SKM-1 treated with dmso at 0.1 percent for 144 hours (cell line): ENCODE measurements around the gene RASL10B.
"Not testable (repeated sequence)": the region's sequence is repeated elsewhere in the genome, so short reads cannot be mapped to it uniquely, and the experiment has no call there.

Source experiments
- DNase-seq: peaks from one replicate; lab custom pipeline; 2025; ENCODE audit not compliant: unreplicated experiment; lab: John Stamatoyannopoulos, UW

RASL10B gene, protein sequence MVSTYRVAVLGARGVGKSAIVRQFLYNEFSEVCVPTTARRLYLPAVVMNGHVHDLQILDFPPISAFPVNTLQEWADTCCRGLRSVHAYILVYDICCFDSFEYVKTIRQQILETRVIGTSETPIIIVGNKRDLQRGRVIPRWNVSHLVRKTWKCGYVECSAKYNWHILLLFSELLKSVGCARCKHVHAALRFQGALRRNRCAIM

DNA sequence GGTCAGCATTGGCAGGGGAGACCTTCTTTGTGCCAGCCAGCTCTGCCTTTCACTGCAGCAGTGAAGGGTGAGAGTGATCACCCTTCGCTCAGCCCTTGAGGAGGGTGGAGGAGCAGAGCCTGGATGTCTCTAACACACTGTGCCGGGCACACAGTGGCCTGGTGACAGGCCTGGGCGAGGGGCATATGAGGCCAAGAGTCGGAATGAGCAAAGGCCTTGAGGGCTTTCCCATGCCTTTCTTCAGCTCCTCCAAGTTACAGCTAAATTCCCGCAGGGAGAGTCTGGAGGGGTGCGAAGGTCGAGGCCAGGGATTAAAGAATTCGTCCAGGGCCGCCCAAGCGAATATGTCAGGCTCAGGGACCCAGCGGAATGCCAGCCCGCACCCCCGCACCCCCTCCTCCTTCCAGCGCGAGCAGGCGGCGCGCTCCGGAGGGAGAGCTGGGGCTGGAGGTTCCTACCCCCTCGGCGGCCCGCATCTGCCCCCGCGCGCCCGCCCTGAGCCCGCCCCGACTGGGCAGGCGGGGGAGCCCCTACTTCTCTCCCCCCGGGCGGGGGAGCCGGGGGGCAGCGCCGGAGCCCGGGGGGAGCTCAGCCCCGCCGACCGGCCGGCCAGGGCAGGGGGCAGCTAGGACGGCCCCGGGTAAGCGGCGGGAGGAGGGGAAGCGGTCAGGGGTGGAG lies at the start of gene RASL10B:
Gene RASL10B (plus strand): TSS at position 401 of the 678 bp plus-strand sequence. CDS start 3,546 bp downstream, outside the sequence.
- DNase-seq = no peak

DNA sequence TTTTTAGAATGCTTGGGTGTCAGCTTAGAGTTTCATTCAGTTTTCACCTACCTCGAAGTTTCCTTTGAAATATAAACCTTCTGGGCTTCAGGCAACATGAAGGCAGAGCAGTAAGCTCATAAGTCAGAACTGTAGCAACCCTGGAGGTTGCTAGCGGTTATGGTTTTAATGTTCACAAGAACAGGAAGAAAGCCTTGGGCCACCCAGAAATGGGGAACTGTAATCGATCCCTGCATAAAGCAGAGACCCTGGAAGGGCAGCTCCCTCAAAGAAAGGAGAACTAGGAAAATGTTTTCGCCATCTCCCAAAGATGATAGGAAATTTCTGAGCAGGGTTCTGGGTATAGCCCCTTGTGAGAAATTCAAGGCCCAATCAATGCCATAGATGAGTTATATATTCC lies 47.8 kb upstream of the RASL10B start:
- DNase-seq = peak; percentile 76

DNA sequence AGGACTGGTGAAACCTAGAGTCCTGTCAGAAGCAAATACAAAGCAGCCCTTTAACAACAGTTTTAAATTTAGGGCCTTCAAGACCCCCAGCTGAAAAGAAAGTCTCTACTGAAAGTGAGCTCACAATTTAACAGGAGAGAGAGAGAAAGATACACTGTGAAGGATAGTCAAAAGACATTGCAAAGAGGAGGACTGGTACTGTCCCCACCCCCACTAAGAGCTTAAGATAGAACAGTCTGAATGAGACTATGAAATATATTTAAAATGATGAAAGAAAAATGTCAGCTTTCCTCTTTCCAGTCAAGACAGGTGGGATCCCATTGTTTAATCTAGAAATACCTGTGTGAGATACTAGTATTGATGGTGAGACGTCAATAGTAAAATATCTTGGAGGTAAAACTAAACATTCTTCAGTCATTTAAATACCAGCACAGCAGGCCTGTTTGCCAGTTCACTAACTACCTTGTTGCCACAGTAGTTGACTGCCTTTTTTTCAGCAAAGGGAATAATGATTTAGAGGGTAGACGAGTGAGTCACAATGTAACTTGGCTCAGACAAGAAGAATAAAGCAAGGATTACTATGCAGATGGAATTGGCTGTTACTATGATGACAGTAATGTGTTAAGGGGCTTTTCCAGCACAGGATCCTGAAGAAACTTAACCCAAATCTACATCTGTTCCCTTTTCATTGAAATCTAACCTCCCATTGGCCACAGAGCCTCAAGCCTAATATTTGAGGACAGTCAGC lies 47.2 kb upstream of the RASL10B start:
- no peak for DNase-seq

DNA sequence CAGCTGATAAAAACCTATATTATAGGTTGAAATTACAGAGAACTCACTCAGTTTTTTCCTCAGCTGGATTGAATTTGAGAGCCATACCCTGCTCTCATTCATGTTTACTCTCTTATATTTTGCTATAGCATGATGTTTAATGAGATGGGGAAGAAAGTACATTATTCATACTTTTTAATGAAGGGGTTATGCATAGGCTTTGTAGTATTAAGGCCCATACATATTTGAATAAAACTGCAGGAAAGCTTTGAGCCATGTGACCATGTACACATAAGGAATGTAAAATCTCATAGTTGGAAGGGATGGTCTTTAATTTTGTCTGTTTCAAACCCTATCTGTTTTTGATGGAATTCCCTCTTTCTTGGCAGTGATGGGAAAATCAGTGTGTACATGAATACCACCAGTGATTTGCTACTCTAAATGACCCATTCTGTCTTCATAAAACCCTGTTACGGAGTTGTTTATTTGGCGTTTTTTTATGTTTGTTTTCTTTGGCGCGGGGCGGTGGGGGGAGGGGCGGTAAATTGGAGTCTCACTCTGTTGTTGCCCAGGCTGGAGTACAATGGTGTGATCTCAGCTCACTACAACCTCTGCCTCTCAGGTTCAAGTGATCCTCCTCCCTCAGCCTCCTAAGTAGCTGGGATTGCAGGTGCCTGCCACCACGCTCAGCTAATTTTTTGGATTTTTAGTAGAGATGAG lies 38.8 kb upstream of the RASL10B start:
- no peak for DNase-seq

DNA sequence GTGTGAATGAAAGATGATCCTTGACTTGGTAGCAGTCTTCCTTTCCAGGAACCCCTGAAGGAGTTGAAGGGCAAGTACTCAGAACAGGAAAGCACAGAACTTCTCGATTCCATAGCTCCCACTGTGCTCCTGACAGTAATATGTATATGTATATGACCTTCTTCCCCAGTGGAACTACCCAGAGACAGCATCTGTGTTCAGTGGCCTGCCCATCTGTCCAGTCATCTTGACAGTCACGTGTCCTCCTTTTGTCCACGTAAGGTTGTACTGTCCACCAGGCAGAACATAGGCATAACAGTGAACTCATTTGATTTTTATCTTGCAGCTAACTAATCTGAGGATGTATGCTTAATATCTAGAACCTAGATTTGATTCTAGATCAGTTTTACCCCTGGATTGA lies 37.8 kb upstream of the RASL10B start:
- no peak for DNase-seq

DNA sequence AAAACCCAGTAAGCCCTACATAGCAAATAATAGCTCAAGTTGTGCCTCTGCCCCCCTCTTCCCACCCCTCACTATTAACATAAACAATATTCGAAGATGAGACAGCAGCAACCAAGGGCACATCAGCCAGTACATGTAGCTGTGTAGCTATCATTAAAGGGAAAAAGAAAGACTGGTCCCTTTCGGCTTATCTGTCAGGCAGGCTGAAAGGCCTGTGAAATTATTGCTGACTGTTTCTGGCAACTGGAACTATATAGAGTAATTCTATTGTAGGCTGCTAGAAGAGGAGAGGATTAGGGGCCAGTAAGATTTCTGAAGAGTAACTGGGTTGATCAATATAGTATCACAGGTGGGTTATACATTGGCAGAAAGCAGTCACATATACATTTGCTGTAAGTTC lies 36.5 kb upstream of the RASL10B start:
- DNase-seq = no peak

DNA sequence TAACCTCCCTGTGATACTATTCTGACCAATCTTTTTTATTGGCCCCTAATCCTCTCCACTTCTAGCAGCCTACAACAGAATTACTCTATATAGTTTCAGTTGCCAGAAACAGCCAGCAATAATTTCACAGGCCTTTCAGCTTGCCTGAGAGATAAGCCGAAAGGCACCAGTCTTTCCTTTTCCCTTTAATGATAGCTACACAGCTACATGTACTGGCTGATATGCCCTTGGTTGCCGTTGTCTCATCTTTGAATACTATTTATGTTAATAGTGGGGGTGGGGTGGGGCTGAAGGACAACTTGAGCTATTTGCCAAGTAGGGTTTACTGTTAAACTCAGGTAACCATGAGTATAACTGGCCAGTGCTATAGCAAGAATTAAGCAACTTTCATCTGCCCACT lies 35.8 kb upstream of the RASL10B start:
- no peak for DNase-seq

DNA sequence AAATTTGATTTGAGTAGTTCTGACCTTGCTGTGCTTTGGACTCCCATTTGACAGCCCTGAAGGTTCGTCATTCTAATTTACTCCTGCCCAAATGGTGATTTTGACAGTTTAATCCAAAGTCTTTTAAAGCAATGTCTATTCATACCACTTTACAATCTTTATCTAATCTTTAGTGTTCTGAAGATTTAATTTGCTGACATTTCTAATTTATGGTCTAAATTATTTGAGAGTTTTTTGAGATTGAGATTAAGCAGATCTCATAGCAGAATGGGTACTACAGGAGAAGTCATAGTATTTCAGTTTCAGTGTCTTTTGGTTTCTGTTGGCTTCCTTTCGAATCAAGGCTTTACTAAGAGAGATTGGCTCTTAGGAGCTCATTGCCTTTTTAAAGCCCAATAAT lies 32.6 kb upstream of the RASL10B start:
- DNase-seq = no peak

DNA sequence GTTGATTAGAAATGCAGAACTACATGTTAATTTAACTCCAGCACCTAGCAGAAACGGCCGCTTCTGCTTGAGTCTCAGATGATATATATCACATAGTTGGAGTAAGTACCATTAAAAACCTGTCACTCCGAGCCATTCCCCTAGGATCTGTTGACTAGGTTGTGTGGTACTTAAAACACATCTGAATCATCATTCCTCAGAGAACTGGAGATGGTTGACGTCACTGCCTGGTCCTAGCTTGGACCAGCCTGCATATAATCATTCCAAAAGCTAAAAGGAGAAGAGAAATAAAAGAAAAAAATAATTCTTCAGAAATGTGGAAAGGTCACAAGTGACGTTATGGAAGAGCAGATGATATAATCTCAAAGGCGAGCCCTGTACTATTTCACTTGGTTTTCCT lies 31.3 kb upstream of the RASL10B start:
- no peak for DNase-seq

DNA sequence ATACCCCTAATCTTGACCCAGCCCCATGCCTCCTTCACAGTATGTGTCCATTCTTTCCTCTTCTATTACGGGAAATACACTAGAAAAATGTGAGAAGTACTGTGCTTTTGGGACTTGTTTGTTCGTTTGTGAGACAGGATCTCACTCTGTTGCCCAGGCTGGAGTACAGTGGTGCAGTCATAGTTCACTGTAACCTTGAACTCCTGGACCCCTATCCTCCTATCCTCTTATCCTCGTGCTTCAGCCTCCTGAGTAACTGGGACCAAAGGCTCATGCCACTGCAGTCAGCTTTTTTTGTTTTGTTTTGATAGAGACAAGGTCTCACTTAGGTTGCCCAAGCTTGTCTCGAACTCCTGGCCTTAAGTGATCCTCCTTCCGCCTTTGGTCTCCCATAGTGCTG lies 29.9 kb upstream of the RASL10B start:
- no peak for DNase-seq

DNA sequence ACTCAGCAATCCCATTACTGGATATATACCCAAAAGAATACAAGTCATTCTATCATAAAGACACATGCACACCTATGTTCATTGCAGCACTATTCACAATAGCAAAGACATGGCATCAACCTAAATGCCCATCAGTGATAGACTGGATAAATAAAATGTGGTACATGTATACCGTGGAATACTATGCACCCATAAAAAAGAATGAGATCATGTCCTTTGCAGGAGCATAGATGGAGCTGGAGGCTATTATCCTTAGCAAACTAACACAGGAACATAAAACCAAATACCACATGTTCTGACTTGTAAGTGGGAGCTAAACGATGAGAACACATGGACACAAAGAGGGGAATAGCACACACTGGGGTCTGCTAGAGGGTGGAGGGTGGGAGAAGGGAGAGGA lies 28.1 kb upstream of the RASL10B start:
- DNase-seq = not testable (repeated sequence)

DNA sequence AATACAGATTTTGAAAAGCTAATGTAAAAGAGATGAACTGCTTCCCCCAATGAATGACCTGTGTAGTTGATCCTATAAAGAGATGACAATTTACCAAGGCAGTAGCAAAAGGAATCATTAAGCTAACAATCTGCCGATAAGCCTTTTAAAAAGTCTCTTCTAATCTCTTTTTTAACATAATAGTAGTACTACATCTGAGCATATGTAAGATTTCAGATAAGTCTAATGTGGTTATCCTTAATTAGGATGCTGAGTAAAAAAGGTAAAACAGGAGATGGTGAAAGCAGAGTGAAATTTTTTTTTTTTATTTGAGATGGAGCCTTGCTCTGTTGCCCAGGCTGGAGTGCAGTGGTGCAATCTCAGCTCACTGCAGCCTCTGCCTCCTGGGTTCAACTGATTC lies 26.2 kb upstream of the RASL10B start:
- no peak for DNase-seq

DNA sequence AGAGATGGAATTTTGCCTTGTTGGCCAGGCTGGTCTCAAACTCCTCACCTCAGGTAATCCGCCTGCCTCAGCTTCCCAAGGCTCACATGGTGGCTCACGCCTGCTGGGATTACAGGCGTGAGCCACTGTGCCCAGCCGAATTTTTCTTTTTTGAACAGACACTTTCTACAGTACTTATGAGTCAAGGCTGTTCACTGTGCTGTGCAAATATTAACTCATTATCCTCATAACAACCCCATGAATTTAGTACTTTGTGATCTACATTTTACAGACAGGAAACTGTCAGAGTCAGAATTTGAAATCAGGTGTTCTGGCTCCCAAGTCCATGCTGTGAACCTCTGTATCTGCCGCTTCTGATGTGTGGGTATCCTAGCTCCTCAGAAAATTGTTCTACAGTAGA lies 25.7 kb upstream of the RASL10B start:
- no peak for DNase-seq

DNA sequence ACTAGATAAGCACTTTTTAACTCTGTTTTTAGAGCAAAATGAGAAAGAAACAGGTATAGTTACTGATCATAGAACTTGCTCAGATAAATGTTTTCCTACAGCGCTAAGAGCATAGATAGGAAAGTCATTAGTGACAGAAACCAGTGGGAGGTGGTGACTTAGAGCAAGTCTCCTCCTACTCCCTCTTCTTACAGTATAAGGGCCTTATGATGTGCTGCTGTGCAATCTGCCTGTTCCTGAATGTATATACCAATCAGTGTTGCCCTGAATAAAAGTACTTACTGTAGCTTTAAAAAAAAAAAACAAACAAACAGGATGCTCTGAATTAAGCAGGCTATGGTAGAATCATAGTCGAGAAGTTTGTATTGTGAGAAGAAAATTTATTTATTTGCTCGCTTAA lies 23.3 kb upstream of the RASL10B start:
- no peak for DNase-seq

DNA sequence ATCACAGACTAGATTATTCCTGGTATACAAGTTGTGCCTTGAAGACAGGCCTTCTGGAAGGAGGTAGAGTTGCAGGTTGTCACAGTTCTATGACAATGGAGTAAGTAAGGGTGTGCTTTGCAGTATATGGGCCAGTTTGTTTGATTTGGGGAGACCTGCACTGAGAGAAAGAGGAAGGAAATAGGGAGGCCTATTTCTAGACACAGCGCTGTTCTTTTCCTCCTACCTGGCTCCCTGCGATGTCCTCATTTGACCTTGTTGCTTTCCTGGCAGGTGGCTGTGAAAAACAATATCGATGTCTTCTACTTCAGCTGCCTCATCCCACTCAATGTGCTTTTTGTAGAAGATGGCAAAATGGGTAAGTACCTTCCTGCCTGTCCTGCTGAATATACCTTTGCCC lies 22.5 kb upstream of the RASL10B start:
- DNase-seq = no peak

DNA sequence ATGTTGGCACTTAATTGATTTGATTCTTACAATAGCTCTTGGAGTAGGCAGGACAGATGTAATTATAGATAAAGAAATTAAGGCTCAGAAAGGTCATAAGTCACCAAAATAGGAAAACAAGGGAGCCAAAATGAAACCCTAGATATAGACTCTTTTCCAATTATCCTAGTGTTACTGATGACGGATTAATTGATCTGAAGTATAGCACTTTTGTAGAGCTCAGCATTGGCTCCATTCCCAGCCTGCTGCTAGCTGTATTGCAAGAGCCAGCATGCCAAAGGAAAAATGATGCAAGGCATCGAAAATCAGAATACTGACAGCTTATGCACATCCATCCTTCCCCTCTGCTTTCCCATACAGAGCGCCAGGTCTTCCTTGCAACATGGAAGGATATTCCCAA lies 21.6 kb upstream of the RASL10B start:
- DNase-seq = no peak

DNA sequence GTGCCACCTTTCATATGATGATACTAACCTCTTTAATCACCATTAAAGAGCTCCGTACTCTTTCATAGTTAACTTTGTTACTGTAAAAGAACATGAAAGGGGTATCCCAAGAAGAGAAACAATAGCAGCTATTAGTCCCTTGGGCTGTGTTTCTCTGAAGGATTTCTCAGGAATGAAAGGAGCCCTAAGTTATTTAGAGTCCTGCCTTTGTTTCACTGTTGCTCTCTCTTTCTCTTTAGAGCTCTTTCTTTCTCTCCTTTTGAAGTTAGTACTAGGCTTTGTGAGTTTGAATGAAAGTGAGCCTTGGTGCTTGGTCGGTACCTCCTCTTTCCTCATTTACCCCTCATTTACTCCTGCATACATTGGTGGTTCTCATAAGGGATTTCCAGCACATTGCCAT lies 20.5 kb upstream of the RASL10B start:
- DNase-seq = no peak

DNA sequence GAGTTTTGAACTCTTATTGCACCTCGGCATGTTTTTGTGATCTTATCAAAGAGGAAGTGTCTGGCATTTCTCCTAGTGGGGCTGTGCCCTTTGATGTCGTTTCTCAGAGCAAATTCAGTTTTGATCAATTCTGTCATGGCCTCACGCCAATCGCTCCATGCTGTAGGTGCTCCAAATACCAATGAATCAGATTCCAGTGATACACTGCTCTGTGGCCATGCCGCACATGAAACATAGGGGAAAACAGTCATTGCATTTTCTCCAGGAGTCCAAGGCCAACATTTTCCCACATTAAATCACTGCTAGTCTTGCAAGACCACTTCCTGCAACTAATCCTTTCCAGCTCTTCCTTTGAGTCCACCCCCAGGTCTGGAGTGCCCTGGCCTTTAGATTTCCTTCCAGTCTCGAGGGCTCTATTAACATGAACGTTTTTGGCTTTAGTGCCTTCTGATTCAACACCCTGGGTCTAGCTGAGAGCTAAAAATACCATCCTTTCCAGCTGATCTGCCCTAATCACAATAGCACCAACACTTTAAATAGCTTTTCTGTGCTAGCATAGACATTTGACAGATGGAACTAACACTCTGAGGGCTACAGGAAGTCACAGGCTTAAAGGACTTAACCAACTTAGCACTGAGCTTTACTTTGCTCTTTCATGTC lies 18.2 kb upstream of the RASL10B start:
- DNase-seq = no peak

DNA sequence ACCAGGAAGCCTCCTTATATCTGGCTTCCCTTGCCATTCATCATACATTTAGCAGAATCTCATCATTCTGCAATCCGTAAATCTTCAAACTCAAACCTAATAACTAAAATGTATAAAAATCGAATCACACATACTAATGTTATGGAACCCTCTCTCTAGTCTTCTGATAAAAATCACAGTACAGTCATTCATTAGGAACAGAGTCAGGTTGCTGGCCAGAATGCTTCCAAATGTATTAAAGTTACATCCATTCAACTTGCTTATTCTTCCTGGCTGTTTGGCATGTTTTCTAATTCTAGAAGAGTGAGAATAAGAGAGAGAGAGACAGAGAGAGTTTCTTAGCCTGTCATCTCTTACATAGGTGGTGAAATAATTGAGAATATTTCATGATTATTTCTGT lies 16.5 kb upstream of the RASL10B start:
- no peak for DNase-seq

DNA sequence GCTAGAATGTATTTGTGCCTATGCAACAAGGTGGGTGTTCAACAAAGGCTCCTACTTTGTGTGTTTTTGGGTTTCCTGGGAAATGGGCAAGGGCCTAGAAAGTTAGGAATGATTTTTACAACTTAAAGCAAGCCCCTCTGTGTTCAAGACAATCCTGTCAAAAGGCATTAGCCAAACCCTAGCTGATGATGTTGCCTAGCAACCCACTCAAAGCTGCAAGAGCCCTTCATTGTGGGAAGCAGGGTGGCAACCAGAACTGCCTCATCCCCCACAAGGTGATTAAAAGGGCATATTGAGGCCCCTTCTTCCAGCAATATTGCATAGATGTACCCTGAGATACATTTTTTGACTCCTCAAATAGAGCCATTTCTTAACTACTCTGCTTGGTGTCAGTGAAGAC lies 16.0 kb upstream of the RASL10B start:
- no peak for DNase-seq

DNA sequence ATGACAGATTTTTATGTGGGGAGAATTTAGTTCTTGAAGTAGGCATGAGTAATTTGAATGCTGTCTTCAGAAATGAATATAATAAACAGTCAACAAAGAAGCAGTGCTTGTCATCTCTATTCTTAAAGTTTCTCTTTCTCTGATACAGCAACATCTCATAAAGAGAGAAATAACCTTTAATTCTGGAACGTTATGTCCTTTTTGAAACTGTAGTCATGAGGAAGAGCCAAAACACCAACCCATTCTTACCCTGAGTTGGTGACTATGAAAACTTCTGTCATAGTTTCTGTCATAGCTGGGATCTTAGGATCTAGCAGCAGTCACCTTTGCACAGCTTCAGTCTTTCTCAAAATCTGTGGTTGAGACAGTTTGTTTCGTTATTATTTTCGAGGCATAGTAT lies 15.3 kb upstream of the RASL10B start:
- no peak for DNase-seq
